ENCODE results near the gene SORCS2.
"Not testable (repeated sequence)": the region's sequence is repeated elsewhere in the genome, so short reads cannot be mapped to it uniquely, and the experiment has no call there.

SORCS2 gene

DNA sequence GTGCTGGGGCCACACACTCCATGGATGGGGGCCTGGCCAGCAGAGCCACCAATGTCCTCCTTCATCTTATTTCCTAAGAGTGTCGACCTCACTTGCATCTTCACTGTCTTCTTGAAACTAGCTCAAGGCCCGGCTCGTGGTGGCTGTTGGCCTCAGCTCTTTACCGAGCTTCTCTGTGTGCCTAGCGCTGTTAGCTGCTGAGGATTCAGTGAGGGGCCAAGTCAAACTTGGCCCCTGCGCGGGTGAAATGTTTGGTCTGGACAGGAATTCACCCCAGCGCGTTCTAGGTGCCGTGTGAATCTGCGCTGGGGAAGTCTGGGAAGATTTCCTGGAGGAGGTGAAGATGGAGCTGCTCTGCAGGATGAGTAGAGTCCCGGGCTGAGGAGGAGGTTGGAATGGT is 8.5 kb downstream of the SORCS2 start:
- DNase-seq (ENCODE audit: low spot score), result no peak

GRCh38 chr4:7201420-7202305 is 9.3 kb downstream of the SORCS2 start:
- no peak for DNase-seq (ENCODE audit: low spot score)

DNA sequence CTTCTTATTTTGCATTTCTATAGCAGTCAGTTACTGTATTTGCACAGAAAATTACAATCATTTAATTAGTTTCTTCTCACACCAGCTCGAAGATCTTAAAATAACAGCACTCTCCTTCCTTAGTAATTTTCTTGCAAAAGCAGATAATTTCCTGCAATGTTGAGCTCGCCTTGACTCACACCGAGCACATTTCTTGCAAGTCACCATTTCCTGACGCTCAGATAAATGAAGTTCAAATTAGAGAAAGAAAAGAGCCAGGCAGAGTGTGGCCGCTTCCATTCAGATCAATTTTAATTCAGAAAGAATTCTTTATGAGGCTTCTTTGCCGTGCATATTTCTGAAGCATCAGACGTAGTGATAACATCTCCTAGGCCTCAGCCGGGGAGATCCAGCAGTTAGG is 10.1 kb downstream of the SORCS2 start:
- peak; percentile 62 for DNase-seq (ENCODE audit: low spot score)

- DNase-seq (ENCODE audit: low spot score), result no peak
Observed at GRCh38 chr4:7204656-7205387, 12.5 kb downstream of the SORCS2 start.

- peak; percentile 56 for DNase-seq (ENCODE audit: low spot score)
Observed at GRCh38 chr4:7206385-7206784, 14.0 kb downstream of the SORCS2 start.

- peak; percentile 72 for DNase-seq (ENCODE audit: low spot score)
Observed at GRCh38 chr4:7206911-7207567, 14.7 kb downstream of the SORCS2 start.

- DNase-seq (ENCODE audit: low spot score), result no peak
Observed at GRCh38 chr4:7207628-7208231, 15.4 kb downstream of the SORCS2 start.

- DNase-seq (ENCODE audit: low spot score), result no peak
Observed at GRCh38 chr4:7208509-7209451, 16.4 kb downstream of the SORCS2 start.

- no peak for DNase-seq (ENCODE audit: low spot score)
Observed at GRCh38 chr4:7209699-7210098, 17.4 kb downstream of the SORCS2 start.

- DNase-seq (ENCODE audit: low spot score), result no peak
Observed at GRCh38 chr4:7210824-7211223, 18.5 kb downstream of the SORCS2 start.

DNA sequence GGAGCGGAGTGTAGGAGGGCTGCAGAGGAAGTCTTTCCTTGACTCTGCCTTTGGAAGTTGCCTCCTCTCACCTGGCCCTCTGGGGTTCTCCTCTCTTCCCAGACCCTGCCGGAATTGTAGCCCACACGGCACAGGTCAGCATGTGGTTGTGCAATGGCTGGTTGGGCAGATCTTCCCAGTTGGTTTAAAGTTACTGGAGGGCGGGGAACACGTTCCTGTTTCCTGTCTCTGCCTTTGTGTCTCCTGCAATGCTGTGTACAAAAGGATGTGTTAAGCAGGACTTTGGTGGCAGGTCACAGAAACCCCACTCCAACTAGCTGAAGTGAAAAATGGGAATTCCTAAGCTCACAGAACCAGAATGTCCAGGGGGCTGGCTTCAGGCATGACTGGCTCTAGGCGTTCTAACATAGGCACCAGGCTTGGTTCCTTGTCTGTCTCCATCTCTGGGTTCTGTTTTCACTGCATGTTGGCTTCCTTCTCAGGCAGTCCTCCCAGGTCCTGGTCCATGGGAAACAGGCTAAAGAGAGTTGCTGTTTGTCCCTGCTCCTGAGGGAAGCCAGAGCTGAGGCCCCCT is 19.9 kb downstream of the SORCS2 start:
- no peak for DNase-seq (ENCODE audit: low spot score)

DNA sequence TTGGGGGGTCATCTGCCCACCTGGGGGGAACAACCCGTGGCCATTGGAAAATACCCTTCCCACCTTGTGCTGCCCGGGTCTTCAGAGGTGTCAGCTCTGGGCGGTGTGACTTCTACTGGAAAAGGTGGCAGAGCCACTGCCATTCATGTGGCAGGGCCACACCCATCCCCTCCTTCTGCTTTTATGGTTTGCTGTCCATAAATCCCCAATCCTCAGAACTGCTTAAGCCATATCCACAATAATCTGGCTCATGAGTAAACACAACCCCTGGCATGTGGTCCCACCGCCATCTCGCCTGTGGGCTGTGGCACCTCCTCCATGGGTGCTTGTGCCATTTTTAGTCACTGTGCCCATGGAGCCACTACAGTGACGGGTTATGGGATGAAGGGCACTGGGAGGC is 20.6 kb downstream of the SORCS2 start:
- DNase-seq (ENCODE audit: low spot score), result no peak

DNA sequence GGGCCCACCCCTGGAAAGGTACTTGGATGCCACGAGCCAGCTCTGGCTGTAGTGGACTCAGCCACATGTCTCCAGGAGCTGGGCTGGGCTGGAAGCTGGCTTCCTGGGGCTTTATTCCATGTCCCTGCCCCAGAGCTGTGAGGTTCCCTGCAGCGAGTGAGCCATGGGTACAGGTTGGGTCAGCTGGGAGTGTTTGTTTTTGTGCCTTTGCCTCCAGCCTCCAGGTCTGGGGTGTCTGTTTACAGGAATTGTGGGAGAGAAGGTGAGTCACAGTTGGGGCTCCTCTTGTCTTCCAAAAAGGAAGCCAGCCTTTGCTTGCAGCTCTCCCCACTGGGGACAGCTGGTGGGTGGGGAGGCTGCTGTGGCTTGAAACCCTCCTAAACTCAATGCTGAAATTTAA is 21.5 kb downstream of the SORCS2 start:
- DNase-seq (ENCODE audit: low spot score), result no peak

DNA sequence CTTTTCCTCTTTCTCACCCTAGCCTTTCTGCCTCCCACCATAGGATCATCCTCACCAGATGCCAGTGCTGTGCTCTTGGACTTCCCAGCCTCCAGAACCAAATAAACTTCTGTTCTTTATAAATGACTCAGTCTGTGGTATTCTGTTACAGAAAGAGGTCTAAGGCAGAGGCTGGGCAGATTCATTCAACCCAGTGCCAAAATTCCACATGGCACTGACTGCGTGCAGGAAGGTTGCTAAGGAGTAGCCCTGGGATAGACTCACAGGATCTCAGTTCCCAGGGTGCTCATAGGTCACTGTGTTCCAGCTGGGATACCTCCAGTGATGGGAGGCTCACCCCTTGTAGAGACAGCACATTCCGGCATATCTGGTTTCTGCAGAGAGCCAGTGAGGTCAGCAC is 22.0 kb downstream of the SORCS2 start:
- no peak for DNase-seq (ENCODE audit: low spot score)

DNA sequence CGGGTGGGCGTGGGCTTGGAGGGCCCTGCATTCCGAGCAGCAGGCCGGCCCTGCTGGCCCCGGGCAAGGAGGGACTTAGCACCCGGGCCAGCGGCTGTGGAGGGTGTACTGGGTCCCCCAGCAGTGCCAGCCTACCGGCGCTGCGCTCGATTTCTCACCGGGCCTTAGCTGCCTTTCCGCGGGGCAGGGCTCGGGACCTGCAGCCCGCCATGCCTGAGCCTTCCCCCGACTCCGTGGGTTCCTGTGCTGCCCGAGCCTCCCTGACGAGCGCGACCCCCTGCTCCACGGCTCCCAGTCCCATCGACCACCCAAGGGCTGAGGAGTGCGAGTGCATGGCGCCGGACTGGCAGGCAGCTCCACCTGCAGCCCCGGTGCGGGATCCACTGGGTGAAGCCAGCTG is 22.8 kb downstream of the SORCS2 start:
- not testable (repeated sequence) for DNase-seq (ENCODE audit: low spot score)

GRCh38 chr4:7217039-7217438 is 24.7 kb downstream of the SORCS2 start:
- DNase-seq (ENCODE audit: low spot score), result no peak

- DNase-seq (ENCODE audit: low spot score), result no peak
Observed at GRCh38 chr4:7217474-7218321, 25.4 kb downstream of the SORCS2 start.

DNA sequence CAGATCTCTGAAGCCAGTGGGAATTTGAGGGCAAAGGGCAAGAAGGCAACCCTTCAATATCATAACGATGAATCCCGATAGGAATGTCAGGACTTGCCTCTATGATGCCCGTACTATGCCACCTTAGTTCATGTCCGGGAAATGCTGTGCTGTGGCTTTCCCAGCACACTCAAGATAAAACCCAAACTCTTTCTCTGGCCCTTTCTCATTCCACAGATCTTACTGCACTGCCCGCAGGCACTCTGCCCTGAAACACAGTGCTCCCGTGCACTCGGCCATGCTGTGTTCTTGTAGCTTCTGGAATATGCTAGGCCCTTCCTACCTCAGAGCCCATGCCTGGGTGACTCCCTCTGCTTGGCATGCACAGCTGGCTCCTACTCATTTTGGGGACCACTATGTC is 26.3 kb downstream of the SORCS2 start:
- no peak for DNase-seq (ENCODE audit: low spot score)

- DNase-seq (ENCODE audit: low spot score), result no peak
Observed at GRCh38 chr4:7222521-7222920, 30.2 kb downstream of the SORCS2 start.

DNA sequence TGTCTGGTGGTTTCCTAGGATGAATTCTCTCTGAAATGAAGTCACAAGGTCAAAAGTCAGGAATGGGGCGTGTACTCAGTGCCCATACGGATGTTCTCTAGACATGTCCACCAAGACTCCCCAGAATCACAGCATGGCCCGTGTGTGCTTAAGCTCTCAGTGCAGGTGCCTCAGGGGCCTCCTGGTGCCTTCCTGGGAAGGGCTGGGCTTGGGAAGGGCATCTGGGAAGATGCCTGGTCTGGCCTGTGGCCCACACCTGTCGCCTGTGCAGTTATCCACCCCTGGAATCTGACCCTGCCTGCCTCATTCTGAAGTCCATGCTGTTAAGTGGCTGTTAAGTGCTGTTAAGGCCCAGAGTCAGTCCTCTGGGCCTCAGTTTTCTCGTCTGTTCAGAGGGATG is 31.2 kb downstream of the SORCS2 start:
- DNase-seq (ENCODE audit: low spot score), result no peak

All from kidney capillary endothelial cell (primary cell).